ENCODE results near the gene CILP.
"Not testable (repeated sequence)": the region's sequence is repeated elsewhere in the genome, so short reads cannot be mapped to it uniquely, and the experiment has no call there.

Gene CILP

DNA sequence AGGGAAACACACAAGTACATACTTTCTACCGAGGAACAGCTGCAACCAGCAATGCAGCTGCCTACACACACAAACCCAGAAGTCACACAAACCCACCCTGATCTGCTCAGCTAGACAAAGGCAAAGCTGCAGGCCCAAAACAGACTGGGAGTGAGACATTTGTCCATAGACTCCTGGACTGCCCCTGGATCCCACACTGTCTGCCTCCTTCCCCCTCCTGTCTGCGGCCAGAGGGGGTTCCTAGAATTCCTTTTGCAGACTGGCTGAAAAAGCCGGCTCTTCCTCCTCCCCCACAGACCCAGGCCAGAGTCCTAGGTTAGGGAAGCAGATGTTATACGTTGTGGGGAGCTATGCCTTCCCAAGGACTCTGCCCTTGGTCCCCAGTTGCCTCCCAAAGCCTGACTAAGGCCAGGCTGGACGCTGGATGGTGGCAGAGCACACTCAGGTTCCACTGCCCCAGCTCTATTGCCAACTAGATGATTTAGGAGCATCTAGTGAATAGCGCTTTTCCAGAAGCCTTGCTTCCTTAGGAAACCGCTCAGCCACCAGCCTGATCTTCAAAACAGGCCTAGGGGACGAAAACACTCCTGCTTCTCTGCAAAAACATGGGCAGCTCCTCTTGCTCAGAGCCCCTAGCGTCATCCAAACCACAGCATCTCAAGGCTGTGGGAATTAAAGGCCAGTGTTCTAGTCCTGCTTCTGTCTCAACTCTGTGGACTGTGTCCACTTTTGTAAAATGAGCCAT, 37.4 kb upstream of the CILP start:
- no peaks in the 10 kb centered on the region for H3K36me3 ChIP-seq (ENCODE audit: control insufficient read depth, insufficient read depth, low read length)
- no peaks in the 10 kb centered on the region for H3K4me1 ChIP-seq (ENCODE audit: control insufficient read depth, insufficient read depth, low read length, poor library complexity, severe bottlenecking)
- no peak overlapping the region for H3K4me3 ChIP-seq (ENCODE audit: insufficient read depth, low read depth, low read length, poor library complexity, severe bottlenecking)
- no peaks in the 10 kb centered on the region for H3K27me3 ChIP-seq (replicated peaks; ENCODE audit: control insufficient read depth, insufficient read depth, low read length, poor library complexity, severe bottlenecking)
- no peak overlapping the region for H3K27ac ChIP-seq (ENCODE audit: insufficient read depth, low read length, poor library complexity, severe bottlenecking)
- H3K9me3 ChIP-seq (ENCODE audit: control insufficient read depth, low read length) = no peaks in the 10 kb centered on the region
- no peak for DNase-seq

DNA sequence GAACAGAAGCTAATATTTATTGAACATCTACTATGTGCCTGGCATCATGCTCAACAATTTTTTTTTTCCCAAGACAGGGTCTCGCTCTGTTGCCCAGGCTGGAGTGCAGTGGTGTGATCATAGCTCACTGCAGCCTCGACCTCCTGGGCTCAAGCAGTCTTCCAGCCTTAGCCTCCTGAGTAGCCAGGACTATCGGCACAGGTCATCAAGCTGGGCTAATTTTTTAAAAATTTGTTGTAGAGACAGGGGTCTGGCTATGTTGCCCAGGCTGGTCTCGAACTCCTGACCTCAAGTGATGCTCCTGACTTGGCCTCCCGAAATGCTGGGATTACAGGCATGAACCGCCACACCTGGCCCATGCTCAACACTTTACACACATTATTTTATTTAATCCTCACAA, 35.7 kb upstream of the CILP start:
- no peak overlapping the region for H3K4me3 ChIP-seq (ENCODE audit: insufficient read depth, low read depth, low read length, poor library complexity, severe bottlenecking)
- H3K9me3 ChIP-seq (ENCODE audit: control insufficient read depth, low read length) = no peaks in the 10 kb centered on the region
- no peaks in the 10 kb centered on the region for H3K4me1 ChIP-seq (ENCODE audit: control insufficient read depth, insufficient read depth, low read length, poor library complexity, severe bottlenecking)
- H3K36me3 ChIP-seq (ENCODE audit: control insufficient read depth, insufficient read depth, low read length) = no peaks in the 10 kb centered on the region
- H3K27me3 ChIP-seq (replicated peaks; ENCODE audit: control insufficient read depth, insufficient read depth, low read length, poor library complexity, severe bottlenecking) = no peaks in the 10 kb centered on the region
- DNase-seq = no peak
- no peak overlapping the region for H3K27ac ChIP-seq (ENCODE audit: insufficient read depth, low read length, poor library complexity, severe bottlenecking)

GRCh38 chr15:65246026-65246714, 34.9 kb upstream of the CILP start:
- Histone ChIP-seq H3K27me3 (replicated peaks; ENCODE audit: control insufficient read depth, insufficient read depth, low read length, poor library complexity, severe bottlenecking) (no peaks in the 10 kb centered on the region), H3K27ac (ENCODE audit: insufficient read depth, low read length, poor library complexity, severe bottlenecking) (no peak overlapping the region), H3K9me3 (ENCODE audit: control insufficient read depth, low read length) (no peaks in the 10 kb centered on the region), H3K36me3 (ENCODE audit: control insufficient read depth, insufficient read depth, low read length) (no peaks in the 10 kb centered on the region), H3K4me1 (ENCODE audit: control insufficient read depth, insufficient read depth, low read length, poor library complexity, severe bottlenecking) (no peaks in the 10 kb centered on the region), H3K4me3 (ENCODE audit: insufficient read depth, low read depth, low read length, poor library complexity, severe bottlenecking) (no peak overlapping the region)
- DNase-seq = no peak

DNA sequence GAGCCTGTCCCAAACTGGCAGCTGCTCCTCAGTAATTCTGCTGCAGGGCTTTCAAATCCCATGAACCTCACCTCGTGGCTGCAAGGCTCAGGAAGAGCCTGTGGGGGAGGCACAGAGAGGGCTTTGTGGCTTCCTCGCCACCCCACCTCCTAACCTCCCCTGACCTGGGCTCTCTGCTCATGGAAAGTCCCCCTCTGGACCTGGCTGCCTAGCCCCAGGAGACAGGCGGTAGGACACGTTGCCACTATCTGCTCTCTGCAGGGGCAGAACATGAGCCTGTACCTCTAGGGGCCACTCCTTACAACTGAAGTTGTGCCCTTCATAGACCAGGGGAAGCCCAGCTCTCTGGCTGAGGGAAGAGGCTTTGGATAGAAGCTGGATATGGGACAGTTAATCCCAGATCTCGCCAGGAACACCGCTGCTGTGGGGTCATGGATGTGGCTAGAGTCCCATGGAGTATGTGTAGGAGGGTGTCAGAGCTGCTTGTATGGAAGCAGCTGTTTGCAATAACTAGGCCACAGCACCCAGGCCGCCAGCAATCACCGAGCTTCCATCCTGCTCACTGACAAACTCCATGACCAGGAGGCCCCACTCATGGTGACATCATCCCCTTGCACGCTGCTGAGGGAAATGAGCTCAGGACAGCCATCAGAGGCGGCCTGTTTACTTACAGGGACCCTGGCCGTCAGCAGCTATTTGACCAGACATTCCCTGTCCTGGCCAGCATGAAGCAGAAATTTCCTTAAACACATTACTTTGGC, 34.0 kb upstream of the CILP start:
- H3K36me3 ChIP-seq (ENCODE audit: control insufficient read depth, insufficient read depth, low read length) = no peaks in the 10 kb centered on the region
- DNase-seq = no peak
- H3K27ac ChIP-seq (ENCODE audit: insufficient read depth, low read length, poor library complexity, severe bottlenecking) = no peak overlapping the region
- H3K27me3 ChIP-seq (replicated peaks; ENCODE audit: control insufficient read depth, insufficient read depth, low read length, poor library complexity, severe bottlenecking) = no peaks in the 10 kb centered on the region
- no peaks in the 10 kb centered on the region for H3K9me3 ChIP-seq (ENCODE audit: control insufficient read depth, low read length)
- no peak overlapping the region for H3K4me3 ChIP-seq (ENCODE audit: insufficient read depth, low read depth, low read length, poor library complexity, severe bottlenecking)
- no peaks in the 10 kb centered on the region for H3K4me1 ChIP-seq (ENCODE audit: control insufficient read depth, insufficient read depth, low read length, poor library complexity, severe bottlenecking)

- Histone ChIP-seq H3K4me1 (ENCODE audit: control insufficient read depth, insufficient read depth, low read length, poor library complexity, severe bottlenecking) (no peaks in the 10 kb centered on the region), H3K27ac (ENCODE audit: insufficient read depth, low read length, poor library complexity, severe bottlenecking) (no peak overlapping the region), H3K9me3 (ENCODE audit: control insufficient read depth, low read length) (no peaks in the 10 kb centered on the region), H3K36me3 (ENCODE audit: control insufficient read depth, insufficient read depth, low read length) (no peaks in the 10 kb centered on the region), H3K4me3 (ENCODE audit: insufficient read depth, low read depth, low read length, poor library complexity, severe bottlenecking) (no peak overlapping the region), H3K27me3 (replicated peaks; ENCODE audit: control insufficient read depth, insufficient read depth, low read length, poor library complexity, severe bottlenecking) (no peaks in the 10 kb centered on the region)
- no peak for DNase-seq
These were observed 33.4 kb upstream of the CILP start for GRCh38 chr15:65244638-65245037.

- H3K9me3 ChIP-seq (ENCODE audit: control insufficient read depth, low read length); H3K4me1 ChIP-seq (ENCODE audit: control insufficient read depth, insufficient read depth, low read length, poor library complexity, severe bottlenecking); H3K27me3 ChIP-seq (replicated peaks; ENCODE audit: control insufficient read depth, insufficient read depth, low read length, poor library complexity, severe bottlenecking); H3K27ac ChIP-seq (ENCODE audit: insufficient read depth, low read length, poor library complexity, severe bottlenecking); H3K4me3 ChIP-seq (ENCODE audit: insufficient read depth, low read depth, low read length, poor library complexity, severe bottlenecking); H3K36me3 ChIP-seq (ENCODE audit: control insufficient read depth, insufficient read depth, low read length); DNase-seq: not testable (repeated sequence)
These were observed 25.2 kb upstream of the CILP start for GRCh38 chr15:65236443-65236842.

DNA sequence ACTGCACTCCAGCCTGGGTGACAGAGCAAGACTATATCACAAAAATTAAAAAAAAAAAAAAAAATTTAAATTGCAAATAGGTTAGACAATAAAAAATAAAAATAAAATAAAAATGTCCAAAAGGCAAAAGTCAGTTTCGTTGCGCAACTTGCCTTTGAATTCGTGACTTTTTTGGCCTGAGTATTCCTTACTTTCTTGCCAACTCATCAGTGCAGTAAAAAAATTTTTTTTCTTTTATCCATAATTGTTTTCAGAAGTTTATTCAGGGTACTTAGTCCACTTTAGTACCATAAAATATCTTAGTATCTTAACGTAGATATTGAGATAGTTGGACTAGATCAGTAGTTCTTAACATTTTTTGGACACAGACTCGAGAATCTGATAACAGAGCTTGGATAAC, 22.4 kb upstream of the CILP start:
- Histone ChIP-seq H3K4me3 (ENCODE audit: insufficient read depth, low read depth, low read length, poor library complexity, severe bottlenecking) (no peak overlapping the region), H3K27me3 (replicated peaks; ENCODE audit: control insufficient read depth, insufficient read depth, low read length, poor library complexity, severe bottlenecking) (no peaks in the 10 kb centered on the region), H3K36me3 (ENCODE audit: control insufficient read depth, insufficient read depth, low read length) (no peaks in the 10 kb centered on the region), H3K4me1 (ENCODE audit: control insufficient read depth, insufficient read depth, low read length, poor library complexity, severe bottlenecking) (no peaks in the 10 kb centered on the region), H3K9me3 (ENCODE audit: control insufficient read depth, low read length) (no peaks in the 10 kb centered on the region), H3K27ac (ENCODE audit: insufficient read depth, low read length, poor library complexity, severe bottlenecking) (no peak overlapping the region)
- no peak for DNase-seq

GRCh38 chr15:65232520-65232919, 21.2 kb upstream of the CILP start:
- H3K27me3 ChIP-seq (replicated peaks; ENCODE audit: control insufficient read depth, insufficient read depth, low read length, poor library complexity, severe bottlenecking) = no peaks in the 10 kb centered on the region
- H3K4me1 ChIP-seq (ENCODE audit: control insufficient read depth, insufficient read depth, low read length, poor library complexity, severe bottlenecking) = no peaks in the 10 kb centered on the region
- H3K36me3 ChIP-seq (ENCODE audit: control insufficient read depth, insufficient read depth, low read length) = no peaks in the 10 kb centered on the region
- H3K27ac ChIP-seq (ENCODE audit: insufficient read depth, low read length, poor library complexity, severe bottlenecking) = no peak overlapping the region
- H3K9me3 ChIP-seq (ENCODE audit: control insufficient read depth, low read length) = no peaks in the 10 kb centered on the region
- H3K4me3 ChIP-seq (ENCODE audit: insufficient read depth, low read depth, low read length, poor library complexity, severe bottlenecking) = no peak overlapping the region
- no peak for DNase-seq

DNA sequence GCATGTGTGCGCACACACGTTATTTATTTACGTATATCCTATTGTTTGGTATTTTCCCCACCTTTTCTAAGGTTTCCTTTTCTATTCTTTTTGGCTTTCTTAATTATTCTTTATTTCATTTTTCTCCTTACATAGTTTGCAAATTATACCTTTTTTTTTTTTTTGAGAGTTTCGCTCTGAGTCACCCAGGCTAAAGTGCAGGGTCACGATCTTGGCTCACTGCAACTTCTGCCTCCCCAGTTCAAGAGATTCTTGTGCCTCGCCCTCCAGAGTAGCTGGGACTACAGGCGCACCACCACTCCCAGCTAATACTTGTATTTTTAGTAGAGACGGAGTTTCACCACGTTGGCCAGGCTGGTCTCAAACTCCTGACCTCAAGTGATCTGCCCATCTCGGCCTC, 20.0 kb upstream of the CILP start:
- Histone ChIP-seq H3K36me3 (ENCODE audit: control insufficient read depth, insufficient read depth, low read length) (no peaks in the 10 kb centered on the region), H3K9me3 (ENCODE audit: control insufficient read depth, low read length) (no peaks in the 10 kb centered on the region), H3K4me1 (ENCODE audit: control insufficient read depth, insufficient read depth, low read length, poor library complexity, severe bottlenecking) (no peaks in the 10 kb centered on the region), H3K27me3 (replicated peaks; ENCODE audit: control insufficient read depth, insufficient read depth, low read length, poor library complexity, severe bottlenecking) (no peaks in the 10 kb centered on the region), H3K4me3 (ENCODE audit: insufficient read depth, low read depth, low read length, poor library complexity, severe bottlenecking) (no peak overlapping the region), H3K27ac (ENCODE audit: insufficient read depth, low read length, poor library complexity, severe bottlenecking) (no peak overlapping the region)
- DNase-seq = no peak

- not testable (repeated sequence) for H3K27ac ChIP-seq (ENCODE audit: insufficient read depth, low read length, poor library complexity, severe bottlenecking); DNase-seq
These were observed 15.6 kb upstream of the CILP start for GRCh38 chr15:65226901-65227300.

More at GRCh38 chr15:65226901-65227300, 15.6 kb upstream of the CILP start:
- not testable (repeated sequence) for H3K36me3 ChIP-seq (ENCODE audit: control insufficient read depth, insufficient read depth, low read length); H3K4me3 ChIP-seq (ENCODE audit: insufficient read depth, low read depth, low read length, poor library complexity, severe bottlenecking); H3K9me3 ChIP-seq (ENCODE audit: control insufficient read depth, low read length); H3K4me1 ChIP-seq (ENCODE audit: control insufficient read depth, insufficient read depth, low read length, poor library complexity, severe bottlenecking); H3K27me3 ChIP-seq (replicated peaks; ENCODE audit: control insufficient read depth, insufficient read depth, low read length, poor library complexity, severe bottlenecking)

Data from effector memory CD4-positive, alpha-beta T cell (primary cell).